Measurements from ENCODE around the gene PIP5K1B. TPM values are rescaled to one million over a fixed set of nuclear protein-coding genes. Genes with fewer than 3 reads are reported as not detected.

PIP5K1B gene
- total and polyA plus RNA-seq, 2 donors (not counting 3 experiments of a cell fraction or from before 2014, with no cell fraction given): 0.27 TPM; not detected in 1

DNA sequence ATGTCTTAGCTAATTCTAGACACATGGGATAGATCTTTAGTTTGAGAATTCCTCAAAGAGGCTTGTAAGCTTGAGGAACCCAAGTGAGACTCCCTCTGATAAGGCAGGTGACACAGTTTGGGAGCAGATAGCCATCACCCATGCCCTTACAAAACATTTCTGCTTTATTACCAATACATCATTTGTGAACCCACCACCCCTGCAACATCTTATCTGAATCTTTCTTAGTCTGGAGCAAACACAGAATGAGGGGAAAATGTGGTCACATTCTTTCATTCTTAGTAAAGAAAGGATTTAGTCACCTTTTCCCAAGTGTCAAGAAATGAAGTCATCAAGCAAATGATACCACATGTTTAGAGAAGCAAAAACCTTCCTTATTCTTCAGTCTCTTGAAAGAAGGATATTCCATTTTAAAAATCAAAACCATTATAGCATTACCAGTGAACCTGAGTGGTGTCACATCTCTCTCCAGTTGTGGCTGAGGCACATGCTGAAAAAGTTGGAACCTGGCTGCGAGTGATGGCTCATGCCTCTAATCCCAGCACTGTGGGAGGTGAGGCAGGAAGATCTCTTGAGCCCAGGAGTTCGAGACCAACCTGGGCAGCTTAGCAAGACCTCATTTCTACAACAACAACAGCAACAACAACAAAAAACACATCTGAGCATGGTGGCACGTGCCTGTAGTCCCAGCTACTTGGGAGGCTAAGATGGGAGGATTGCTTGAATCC is 243.0 kb downstream of the PIP5K1B start:
- Histone ChIP-seq H3K9me3 (replicated peaks; ENCODE audit: control insufficient read depth, insufficient read depth, low read length) (no peaks in the 10 kb centered on the region), H3K4me3 (replicated peaks in 1 of 3; ENCODE audit: insufficient read depth in 1 of 3, low read depth in 1 of 3, low read length in 3 of 3) (no peak overlapping the region), H3K4me1 (ENCODE audit: control insufficient read depth, extremely low read depth, insufficient read depth, low read length) (no peaks in the 10 kb centered on the region), H3K4me2 (ENCODE audit: insufficient read depth, low read length) (no peak overlapping the region), H3K27me3 (ENCODE audit: control insufficient read depth in 2 of 2, insufficient read depth in 2 of 2, low read length in 2 of 2) (no peaks in the 10 kb centered on the region), H3K9me1 (replicated peaks; ENCODE audit: control insufficient read depth, extremely low read depth, insufficient read depth, low read length) (no peaks in the 10 kb centered on the region), H2AFZ (ENCODE audit: low read depth, low read length) (no peak overlapping the region), H4K20me1 (replicated peaks; ENCODE audit: control insufficient read depth, extremely low read depth, insufficient read depth, low read length) (no peaks in the 10 kb centered on the region), H3K79me2 (ENCODE audit: control insufficient read depth, insufficient read depth, low read length) (no peaks in the 10 kb centered on the region), H3K27ac (ENCODE audit: insufficient read depth, low read depth, low read length) (no peak overlapping the region), H3K36me3 (ENCODE audit: control insufficient read depth in 2 of 2, extremely low read depth in 1 of 2, insufficient read depth in 2 of 2, low read length in 2 of 2) (no peaks in the 10 kb centered on the region), H3K9ac (replicated peaks; ENCODE audit: extremely low read depth, insufficient read depth, low read length) (no peak overlapping the region)
- TF ChIP-seq, protein P1, sequence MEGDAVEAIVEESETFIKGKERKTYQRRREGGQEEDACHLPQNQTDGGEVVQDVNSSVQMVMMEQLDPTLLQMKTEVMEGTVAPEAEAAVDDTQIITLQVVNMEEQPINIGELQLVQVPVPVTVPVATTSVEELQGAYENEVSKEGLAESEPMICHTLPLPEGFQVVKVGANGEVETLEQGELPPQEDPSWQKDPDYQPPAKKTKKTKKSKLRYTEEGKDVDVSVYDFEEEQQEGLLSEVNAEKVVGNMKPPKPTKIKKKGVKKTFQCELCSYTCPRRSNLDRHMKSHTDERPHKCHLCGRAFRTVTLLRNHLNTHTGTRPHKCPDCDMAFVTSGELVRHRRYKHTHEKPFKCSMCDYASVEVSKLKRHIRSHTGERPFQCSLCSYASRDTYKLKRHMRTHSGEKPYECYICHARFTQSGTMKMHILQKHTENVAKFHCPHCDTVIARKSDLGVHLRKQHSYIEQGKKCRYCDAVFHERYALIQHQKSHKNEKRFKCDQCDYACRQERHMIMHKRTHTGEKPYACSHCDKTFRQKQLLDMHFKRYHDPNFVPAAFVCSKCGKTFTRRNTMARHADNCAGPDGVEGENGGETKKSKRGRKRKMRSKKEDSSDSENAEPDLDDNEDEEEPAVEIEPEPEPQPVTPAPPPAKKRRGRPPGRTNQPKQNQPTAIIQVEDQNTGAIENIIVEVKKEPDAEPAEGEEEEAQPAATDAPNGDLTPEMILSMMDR (IDR thresholded peaks at IDR 0.05; ENCODE audit: extremely low read depth in 1 of 2, insufficient read depth in 1 of 2, low read depth in 1 of 2, low read length in 2 of 2): no peak
- TF ChIP-seq JUN (IDR thresholded peaks at IDR 0.05; ENCODE audit: borderline replicate concordance, insufficient read depth, insufficient read length, low read depth): no peak
- TF ChIP-seq POLR2AphosphoS5 (IDR thresholded peaks at IDR 0.05; ENCODE audit: insufficient read depth, low read depth, low read length): no peak
- no peak for TF ChIP-seq MYC (IDR thresholded peaks at IDR 0.05; ENCODE audit: low read depth, low read length)
- TF ChIP-seq GATA2 (IDR thresholded peaks at IDR 0.05; ENCODE audit: insufficient read depth, insufficient read length, low read depth, low read length): no peak
- TF ChIP-seq POLR2A (IDR thresholded peaks at IDR 0.05; ENCODE audit: low read depth, low read length): no peak
- TF ChIP-seq, protein P2, sequence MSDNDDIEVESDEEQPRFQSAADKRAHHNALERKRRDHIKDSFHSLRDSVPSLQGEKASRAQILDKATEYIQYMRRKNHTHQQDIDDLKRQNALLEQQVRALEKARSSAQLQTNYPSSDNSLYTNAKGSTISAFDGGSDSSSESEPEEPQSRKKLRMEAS (IDR thresholded peaks at IDR 0.05; ENCODE audit: insufficient read depth, insufficient read length): no peak
- ChIA-PET POLR2A (no interaction called here), CTCF (no interaction called here)
- DNase-seq (ENCODE audit: low read depth, low spot score) (no peak), FAIRE-seq (no peak)
- dilution Hi-C loops (cut with MboI; ENCODE audit: extremely low pct_ligation_motif_present, low sequenced_read_pairs) (no loop called here), intact Hi-C loops (cut with micrococcal nuclease) (no loop called here)
- BruUV-seq (replicated peaks): no TSS peak
